Motor neuron (in vitro differentiated cells): ENCODE measurements around the gene ZGRF1. TPM values are rescaled to one million over a fixed set of nuclear protein-coding genes. Genes with fewer than 3 reads are reported as not detected.
"Not testable (repeated sequence)": the region's sequence is repeated elsewhere in the genome, so short reads cannot be mapped to it uniquely, and the experiment has no call there.

ENCODE experiments used
- ATAC-seq, 8 experiments: fragments of 200-7000 bp; cut with Tn5 transposase; replicated peaks in 6 of 8; 2 replicates each; pipeline ENCODE4 v1.8.0; 2021; ENCODE audit warnings: mild to moderate bottlenecking in 8 of 8, moderate library complexity in 8 of 8
- H3K27ac ChIP-seq, 2 donors: fragments of 250-450 bp; sonication (Bioruptor Pico); 2 replicates each; pipeline ENCODE4 v1.9.0; 2021; ENCODE audit warnings: antibody characterized with exemption in 2 of 2, mild to moderate bottlenecking in 2 of 2, moderate library complexity in 1 of 2
- H3K4me1 ChIP-seq, 2 donors: fragments of 250-450 bp; sonication (Bioruptor Pico); replicated peaks in 1 of 2; 2 replicates each; pipeline ENCODE4 v1.6.1; 2021; ENCODE audit warnings: antibody characterized with exemption in 2 of 2, mild to moderate bottlenecking in 2 of 2, moderate library complexity in 1 of 2
- H3K4me3 ChIP-seq, 5 donors: fragments of 250-450 bp; sonication (Bioruptor Pico); 2 replicates each; pipeline ENCODE4 v1.9.0; 2021; ENCODE audit warnings: antibody characterized with exemption in 5 of 5, mild to moderate bottlenecking in 5 of 5, moderate library complexity in 4 of 5
- WGBS, 10 experiments: fragments of 450-650 bp; shearing (Covaris generic); methylation state at CpG; one replicate each; pipeline ENCODE4 v1.0.0; 2022; 5-methylcytosine and 5-hydroxymethylcytosine counted together
- in situ Hi-C, 9 experiments: fragments of 400-800 bp; cut with MboI; loops; one replicate each; pipeline ENCODE4 v1.15.0; 2021; ENCODE audit warnings: low sequenced_read_pairs in 9 of 9, low pct_unique_long_range_greater_than_20kb in 2 of 9; ENCODE audit not compliant: unreplicated experiment in 9 of 9
- total RNA-seq, 8 experiments: library from RNA; unstranded; fragments of 300-600 nt; gene quantifications; 2 replicates each; pipeline versions ENCODE4 v1.2.3 to v1.2.4, GENCODE V29; 2022

The ZGRF1 gene
- total RNA-seq, 8 experiments from 2014 or later, result 2.0 to 20.5 (median 7.6) TPM

DNA sequence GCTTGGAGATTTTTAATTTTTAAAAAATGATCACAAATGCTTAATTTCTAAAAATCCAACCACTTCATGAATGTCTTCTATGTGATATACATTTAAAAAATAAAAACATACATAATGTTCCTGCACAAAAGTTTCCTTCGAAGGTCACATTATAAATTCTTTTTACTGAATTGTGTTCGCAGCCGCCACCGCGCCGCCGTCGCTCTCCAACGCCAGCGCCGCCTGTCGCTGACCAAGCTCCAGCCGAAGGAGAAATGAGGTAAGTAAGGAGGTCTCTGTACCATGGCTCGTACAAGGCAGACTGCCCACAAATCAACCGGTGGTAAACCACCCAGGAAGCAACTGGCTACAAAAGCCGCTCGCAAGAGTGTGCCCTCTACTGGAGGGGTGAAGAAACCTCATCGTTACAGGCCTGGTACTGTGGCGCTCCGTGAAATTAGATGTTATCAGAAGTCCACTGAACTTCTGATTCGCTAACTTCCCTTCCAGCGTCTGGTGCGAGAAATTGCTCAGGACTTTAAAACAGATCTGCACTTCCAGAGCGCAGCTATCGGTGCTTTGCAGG lies 71.9 kb downstream of the ZGRF1 start:
- Histone ChIP-seq H3K4me1 (no peaks in the 10 kb centered on the region), H3K27ac (no peak overlapping the region), H3K4me3 (no peak overlapping the region)
- WGBS, 10 experiments, result 93 to 100% (median 96%) methylated on average over 2 to 23 of the region's 25 CpGs
- ATAC-seq, result no peak
- in situ Hi-C loops, result no loop called here

DNA sequence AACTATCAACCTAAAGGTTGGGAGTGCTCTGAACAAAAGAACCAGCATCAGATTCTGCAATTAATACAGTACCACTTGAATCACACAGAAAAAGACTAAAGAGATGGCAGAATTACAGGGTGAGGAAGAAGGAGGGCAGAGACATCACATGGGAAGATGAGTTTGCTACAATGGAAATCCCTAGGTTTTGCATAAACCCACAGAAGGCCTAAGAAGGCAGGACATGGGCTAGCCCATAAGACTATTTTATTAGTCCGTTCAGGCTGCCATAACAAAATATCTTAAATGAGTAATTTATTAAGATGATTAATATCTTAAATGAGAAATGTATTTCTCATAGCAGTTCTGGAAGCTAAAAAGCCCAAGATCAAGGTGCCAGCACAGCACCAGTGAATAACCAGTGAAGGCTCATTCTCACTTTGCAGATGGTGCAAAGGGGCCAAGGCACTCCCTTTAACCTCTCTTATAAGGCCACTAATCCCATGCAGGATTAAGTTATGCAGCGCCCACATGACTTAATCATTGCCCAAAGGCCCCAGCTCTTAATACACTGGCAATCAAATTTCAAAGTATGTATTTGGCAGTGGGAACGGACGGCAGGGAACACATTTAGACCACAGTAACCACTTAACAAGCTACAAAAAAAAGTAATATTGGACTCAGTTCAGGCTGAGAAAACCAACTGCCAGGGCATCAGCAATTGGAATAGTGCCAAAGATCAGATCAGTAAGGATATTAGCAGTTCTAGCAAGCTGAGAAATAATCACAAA lies 73.1 kb downstream of the ZGRF1 start:
- WGBS, 10 experiments, result 55 to 100% (median 89%) methylated on average over 1 to 4 of the region's 4 CpGs; no CpG with 5 or more reads in 3 of the 10 experiments
- in situ Hi-C loops, result no loop called here

DNA sequence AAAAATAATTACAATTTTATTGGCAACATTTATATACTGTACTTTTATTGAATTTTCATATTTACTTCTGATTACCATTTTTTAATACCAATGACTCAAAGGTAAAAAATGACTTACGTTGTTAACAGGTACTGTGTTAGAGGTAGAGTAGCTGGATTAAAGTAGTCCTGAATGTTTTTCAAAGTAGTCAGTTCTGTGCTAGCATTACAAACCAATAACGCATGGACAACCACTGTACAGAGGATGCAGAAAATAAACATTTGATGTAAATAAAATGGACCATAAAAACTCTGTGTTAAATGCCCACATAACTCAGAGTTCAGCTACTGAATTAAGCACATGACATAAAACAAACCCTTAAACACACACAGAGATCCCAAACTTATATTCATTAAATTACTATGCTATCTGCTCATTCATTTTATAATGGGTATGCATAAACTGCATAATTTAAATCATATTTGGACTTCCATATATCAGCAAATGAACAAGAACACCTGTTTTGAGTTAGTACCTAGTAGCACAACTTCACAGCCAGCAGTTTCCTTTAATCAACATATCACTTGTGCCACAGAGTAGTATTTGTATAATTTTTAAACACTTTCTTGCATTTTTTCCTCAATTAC lies 74.3 kb downstream of the ZGRF1 start:
- in situ Hi-C loops, result no loop called here
- 63 to 100% (median 100%) methylated on average over 1 to 2 of the region's 2 CpGs for WGBS, 10 experiments

More for the DNA sequence above, 73.1 kb downstream of the ZGRF1 start:
- Histone ChIP-seq H3K27ac (no peak overlapping the region), H3K4me1 (no peaks in the 10 kb centered on the region), H3K4me3 (no peak overlapping the region)
- ATAC-seq, result peak in 1 of 8 experiments; percentile 82

DNA sequence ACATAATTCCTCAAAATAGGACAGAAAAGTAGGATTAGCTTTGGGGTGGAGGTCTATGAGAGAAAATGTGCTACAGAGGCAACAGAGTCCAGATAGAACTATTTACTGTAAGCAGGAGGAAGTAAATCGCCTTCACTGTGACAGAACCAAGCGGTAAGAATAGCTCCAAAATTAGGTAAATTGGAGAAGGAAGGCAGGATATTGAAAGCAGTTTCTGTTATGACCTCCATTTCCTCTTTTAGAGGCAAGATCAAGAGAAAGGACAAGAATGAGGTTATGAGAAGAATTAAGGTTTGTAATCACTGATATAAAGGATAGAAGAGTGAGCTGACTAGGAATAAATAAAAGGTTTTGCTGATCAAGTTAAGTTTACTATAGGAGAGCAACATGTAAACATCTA lies 76.6 kb downstream of the ZGRF1 start:
- H3K4me1 ChIP-seq, result no peaks in the 10 kb centered on the region
- ATAC-seq, result no peak
- in situ Hi-C loops, result no loop called here
- H3K27ac ChIP-seq, result no peak overlapping the region
- no peak overlapping the region for H3K4me3 ChIP-seq
- 75 to 100% (median 96%) methylated on average over 1 to 2 of the region's 2 CpGs; no CpG with 5 or more reads in 1 of the 10 experiments for WGBS, 10 experiments

More for the DNA sequence above, 74.3 kb downstream of the ZGRF1 start:
- Histone ChIP-seq H3K4me3 (no peak overlapping the region), H3K4me1 (no peaks in the 10 kb centered on the region), H3K27ac (no peak overlapping the region)
- peak in 1 of 8 experiments; percentile 83 for ATAC-seq

DNA sequence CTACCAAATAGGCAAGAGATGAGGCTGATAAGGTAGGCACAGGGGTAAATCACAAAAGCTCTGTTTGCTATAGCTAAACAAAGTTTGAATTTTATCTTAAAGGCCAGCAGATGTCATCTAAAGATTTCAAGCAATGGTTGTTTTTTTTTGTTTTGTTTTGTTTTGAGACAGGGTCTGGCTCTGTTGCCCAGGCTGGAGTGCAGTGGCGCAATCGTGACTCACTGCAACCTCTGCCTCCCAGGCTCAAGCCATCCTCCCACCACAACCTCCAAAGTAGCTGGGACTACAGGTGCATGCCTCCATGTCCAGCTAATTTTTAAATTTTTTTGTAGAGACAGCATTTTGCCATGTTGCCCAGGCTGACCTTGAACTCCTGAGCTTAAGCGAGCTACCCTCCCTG lies 77.7 kb downstream of the ZGRF1 start:
- Histone ChIP-seq H3K4me3 (no peak overlapping the region), H3K4me1 (no peaks in the 10 kb centered on the region), H3K27ac (no peak overlapping the region)
- in situ Hi-C loops, result no loop called here
- 89 to 100% (median 98%) methylated on average over 1 to 3 of the region's 3 CpGs; no CpG with 5 or more reads in 2 of the 10 experiments for WGBS, 10 experiments
- ATAC-seq, result no peak

DNA sequence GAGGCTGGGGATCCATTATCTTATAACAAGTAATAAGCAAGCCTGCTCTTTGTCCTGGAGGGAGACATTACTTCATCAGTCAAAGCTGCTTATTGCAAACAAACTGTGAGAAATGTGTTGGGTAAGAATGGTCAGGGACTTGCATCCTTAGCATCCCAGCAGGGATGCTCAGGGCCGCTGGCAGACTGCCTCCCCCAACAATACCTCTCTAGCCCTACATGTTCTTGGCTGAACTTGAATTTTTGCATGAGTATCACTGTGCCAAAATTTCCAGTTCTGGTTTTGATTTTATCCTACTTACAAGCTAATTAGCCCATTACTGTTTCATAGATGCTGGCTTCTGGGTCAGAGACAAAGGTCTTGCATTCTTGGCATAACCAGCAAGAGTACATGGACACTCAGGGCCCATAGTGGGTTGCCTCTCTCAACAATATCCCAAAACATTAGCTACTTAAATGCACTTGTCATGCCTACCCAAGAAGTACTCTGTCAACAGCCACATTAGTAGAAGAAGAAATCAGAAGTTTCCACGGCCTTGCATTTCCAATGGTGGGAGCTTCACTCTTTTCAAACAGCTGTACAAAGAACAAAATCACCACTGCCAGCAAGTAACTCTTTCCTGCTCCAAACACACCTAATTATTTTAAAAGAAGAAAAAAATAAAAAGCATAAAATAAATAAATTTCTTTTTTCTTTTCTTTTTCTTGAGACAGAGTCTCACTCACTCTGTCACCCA lies 78.9 kb downstream of the ZGRF1 start:
- 60 to 100% (median 100%) methylated on average over 1 to 2 of the region's 2 CpGs; no CpG with 5 or more reads in 2 of the 10 experiments for WGBS, 10 experiments
- no peaks in the 10 kb centered on the region for H3K4me1 ChIP-seq
- no peak for ATAC-seq

DNA sequence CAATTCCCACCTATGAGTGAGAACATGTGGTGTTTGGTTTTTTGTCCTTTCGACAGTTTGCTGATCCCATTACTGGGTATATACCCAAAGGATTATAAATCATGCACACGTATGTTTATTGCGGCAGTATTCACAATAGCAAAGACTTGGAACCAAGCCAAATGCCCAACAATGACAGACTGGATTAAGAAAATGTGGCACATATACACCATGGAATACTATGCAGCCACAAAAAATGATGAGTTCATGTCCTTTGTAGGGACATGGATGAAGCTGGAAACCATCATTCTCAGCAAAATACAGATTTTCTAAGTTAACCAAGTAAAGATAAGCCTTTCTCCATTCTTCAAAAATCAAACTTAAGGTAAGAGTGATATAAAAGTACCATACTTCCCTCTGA lies 82.4 kb downstream of the ZGRF1 start:
- no CpG with 5 or more reads among the region's 3 CpGs for WGBS, 10 experiments
- ATAC-seq, H3K4me1 ChIP-seq, H3K4me3 ChIP-seq, in situ Hi-C loops, H3K27ac ChIP-seq: not testable (repeated sequence)

More for the DNA sequence above, 78.9 kb downstream of the ZGRF1 start:
- Histone ChIP-seq H3K27ac (no peak overlapping the region), H3K4me3 (no peak overlapping the region)
- in situ Hi-C loops, result no loop called here

DNA sequence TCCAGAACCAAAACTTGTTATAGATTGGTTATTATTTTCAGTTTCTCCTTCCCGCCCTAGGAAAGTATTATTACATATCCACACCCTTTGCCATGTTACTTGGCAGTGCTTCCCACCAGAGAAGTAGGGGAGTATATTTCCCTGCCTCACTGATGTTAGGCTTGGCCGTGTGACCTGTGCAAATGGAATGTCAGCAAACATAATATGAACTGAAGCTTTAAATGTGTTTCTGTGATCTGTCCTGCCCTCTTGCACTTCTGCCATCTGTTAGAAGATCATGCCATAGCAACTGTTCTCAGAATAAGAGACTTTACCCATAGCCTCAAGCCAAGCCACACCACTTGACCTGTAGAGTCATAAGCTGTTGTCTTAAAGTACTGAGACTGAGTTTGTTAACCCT lies 84.0 kb downstream of the ZGRF1 start:
- Histone ChIP-seq H3K4me1 (no peaks in the 10 kb centered on the region), H3K4me3 (no peak overlapping the region), H3K27ac (no peak overlapping the region)
- in situ Hi-C loops, result no loop called here
- WGBS, 10 experiments, result 0 to 81% (median 72%) methylated on average over 1 to 2 of the region's 2 CpGs; no CpG with 5 or more reads in 1 of the 10 experiments
- peak in 2 of 8 experiments; percentile 74 to 94 for ATAC-seq

GRCh38 chr4:112550728-112551127 lies 86.0 kb downstream of the ZGRF1 start:
- Histone ChIP-seq H3K27ac (no peak overlapping the region), H3K4me1 (no peaks in the 10 kb centered on the region), H3K4me3 (no peak overlapping the region)
- no peak for ATAC-seq
- in situ Hi-C loops, result no loop called here
- WGBS, 10 experiments, result 88 to 100% (median 97%) methylated on average over 1 to 2 of the region's 2 CpGs; no CpG with 5 or more reads in 6 of the 10 experiments

DNA sequence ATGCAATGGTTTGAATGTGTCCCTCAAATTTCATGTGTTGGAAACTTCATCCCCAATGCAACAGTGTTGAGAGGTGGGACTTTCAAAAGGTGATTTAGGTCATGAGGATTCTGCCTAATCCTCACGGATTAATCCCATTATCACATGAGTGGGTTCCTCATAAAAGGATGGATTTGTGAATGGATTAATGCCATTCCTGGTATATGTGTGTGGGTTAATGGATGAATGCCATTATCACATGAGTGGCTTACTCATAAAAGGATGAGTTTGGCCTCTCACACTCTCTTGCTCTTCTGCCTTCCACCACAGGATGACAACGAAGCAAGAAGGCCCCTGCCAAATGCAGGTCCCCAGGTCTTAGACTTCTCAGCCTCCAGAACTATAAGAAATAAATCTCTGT lies 90.2 kb downstream of the ZGRF1 start:
- H3K4me1 ChIP-seq, result no peaks in the 10 kb centered on the region
- no peak overlapping the region for H3K27ac ChIP-seq
- in situ Hi-C loops, result no loop called here
- 57 to 89% (median 80%) methylated on average over 1 to 2 of the region's 2 CpGs; no CpG with 5 or more reads in 3 of the 10 experiments for WGBS, 10 experiments
- no peak for ATAC-seq
- H3K4me3 ChIP-seq, result no peak overlapping the region

- in situ Hi-C loops, result no loop called here
- WGBS, 10 experiments, result 90 to 100% (median 95%) methylated on average over 1 to 3 of the region's 3 CpGs
- Histone ChIP-seq H3K4me1 (no peaks in the 10 kb centered on the region), H3K27ac (no peak overlapping the region), H3K4me3 (no peak overlapping the region)
- no peak for ATAC-seq
These were observed 91.4 kb downstream of the ZGRF1 start for GRCh38 chr4:112545346-112545745.

DNA sequence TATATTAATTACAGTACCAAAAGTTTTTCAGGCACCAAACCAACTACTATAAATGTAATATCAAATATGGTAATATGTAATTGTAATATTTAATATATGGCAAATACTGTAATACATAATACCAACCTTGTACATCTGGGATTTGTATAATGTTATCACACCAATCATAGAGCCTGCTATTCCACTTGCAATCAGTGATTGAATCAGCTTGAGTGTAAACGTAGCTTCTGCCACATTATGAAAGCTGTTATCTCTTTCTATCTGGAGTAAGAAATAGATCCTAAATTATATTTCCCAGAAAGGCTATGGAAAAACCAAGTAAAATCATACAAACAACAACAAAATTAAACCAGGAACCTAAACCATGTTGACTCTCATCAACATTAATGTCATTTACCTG lies 96.0 kb downstream of the ZGRF1 start:
- in situ Hi-C loops, result no loop called here
- no peak for ATAC-seq
- WGBS, 10 experiments, result 83 to 100% (median 100%) methylated on average over 1 of the region's 1 CpG; no CpG with 5 or more reads in 2 of the 10 experiments
- Histone ChIP-seq H3K4me3 (no peak overlapping the region), H3K27ac (no peak overlapping the region), H3K4me1 (no peaks in the 10 kb centered on the region)

DNA sequence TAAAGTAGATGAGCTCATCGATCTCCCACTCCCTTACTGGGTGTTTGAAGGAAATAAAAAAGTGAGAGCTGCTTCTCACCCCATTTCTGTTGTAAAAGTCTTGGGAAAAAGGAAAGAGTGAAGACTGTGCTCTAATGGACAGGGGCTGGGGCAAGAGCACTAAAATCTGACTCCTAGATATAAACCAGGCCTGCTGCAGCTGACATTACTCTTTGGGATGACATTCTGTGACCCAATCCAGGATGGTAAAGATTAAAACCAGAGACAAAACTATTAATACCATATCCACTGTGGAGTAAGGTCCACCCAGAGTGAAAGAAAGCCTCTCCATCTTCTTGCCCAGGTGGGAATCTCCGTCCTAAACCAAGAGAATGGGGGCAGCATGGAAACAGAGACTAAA lies 100.6 kb downstream of the ZGRF1 start:
- Histone ChIP-seq H3K4me1 (no peaks in the 10 kb centered on the region), H3K27ac (no peak overlapping the region), H3K4me3 (no peak overlapping the region)
- 20 to 100% (median 92%) methylated on average over 1 to 2 of the region's 2 CpGs; no CpG with 5 or more reads in 3 of the 10 experiments for WGBS, 10 experiments
- in situ Hi-C loops, result no loop called here
- ATAC-seq, result no peak
